HG03045 (cell line): ENCODE results near the gene KLK11.

Experiments used
- ATAC-seq: cut with Tn5 transposase; IDR thresholded peaks from one replicate; pipeline ENCODE4 v1.9.1; 2021; ENCODE audit warnings: mild to moderate bottlenecking, moderate library complexity; ENCODE audit not compliant: unreplicated experiment

KLK11 gene

DNA sequence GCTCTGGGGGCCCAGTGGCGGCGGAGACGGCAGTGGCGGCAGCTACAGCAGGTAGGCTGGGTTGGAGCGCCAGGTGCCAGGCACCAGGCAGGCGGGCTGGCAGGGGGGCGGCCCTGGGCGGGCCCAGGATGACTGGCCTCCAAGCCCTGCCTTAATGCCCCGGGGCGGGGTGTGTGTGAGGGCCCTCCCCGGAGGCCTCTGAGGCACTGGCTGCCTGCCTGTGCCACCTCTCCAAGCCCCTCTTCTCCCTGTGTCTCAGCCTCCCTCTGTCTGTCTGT, at the start of gene KLK11:
TSS of gene KLK11 (minus strand) at position 63 of the 278 bp plus-strand sequence. CDS start 985 bp downstream, outside the sequence.
- ATAC-seq: no peak

DNA sequence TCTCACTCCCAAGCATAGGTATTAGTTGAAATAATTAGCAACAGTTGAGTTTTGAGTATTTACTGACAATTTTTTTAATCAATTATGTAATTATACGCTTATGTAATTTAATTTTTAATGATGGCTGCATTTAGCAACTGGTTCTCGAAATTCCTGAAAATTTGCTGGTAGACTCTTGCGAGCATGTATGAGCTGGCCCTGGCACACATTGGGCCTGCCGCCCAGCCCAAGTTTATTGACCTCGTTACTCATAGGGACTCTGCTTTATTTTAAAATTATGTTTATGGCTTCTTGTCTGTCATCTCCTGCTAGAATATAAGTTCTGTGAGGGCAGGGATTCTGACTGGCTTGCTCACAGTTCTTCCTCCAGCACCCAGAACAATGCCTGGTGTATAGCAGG, 49.6 kb upstream of the KLK11 start:
- ATAC-seq: no peak

GRCh38 chr19:51071095-51071405, 44.6 kb upstream of the KLK11 start:
- no peak for ATAC-seq

GRCh38 chr19:51070334-51071094, 44.1 kb upstream of the KLK11 start:
- no peak for ATAC-seq

GRCh38 chr19:51066393-51067186, 40.2 kb upstream of the KLK11 start:
- ATAC-seq: no peak

DNA sequence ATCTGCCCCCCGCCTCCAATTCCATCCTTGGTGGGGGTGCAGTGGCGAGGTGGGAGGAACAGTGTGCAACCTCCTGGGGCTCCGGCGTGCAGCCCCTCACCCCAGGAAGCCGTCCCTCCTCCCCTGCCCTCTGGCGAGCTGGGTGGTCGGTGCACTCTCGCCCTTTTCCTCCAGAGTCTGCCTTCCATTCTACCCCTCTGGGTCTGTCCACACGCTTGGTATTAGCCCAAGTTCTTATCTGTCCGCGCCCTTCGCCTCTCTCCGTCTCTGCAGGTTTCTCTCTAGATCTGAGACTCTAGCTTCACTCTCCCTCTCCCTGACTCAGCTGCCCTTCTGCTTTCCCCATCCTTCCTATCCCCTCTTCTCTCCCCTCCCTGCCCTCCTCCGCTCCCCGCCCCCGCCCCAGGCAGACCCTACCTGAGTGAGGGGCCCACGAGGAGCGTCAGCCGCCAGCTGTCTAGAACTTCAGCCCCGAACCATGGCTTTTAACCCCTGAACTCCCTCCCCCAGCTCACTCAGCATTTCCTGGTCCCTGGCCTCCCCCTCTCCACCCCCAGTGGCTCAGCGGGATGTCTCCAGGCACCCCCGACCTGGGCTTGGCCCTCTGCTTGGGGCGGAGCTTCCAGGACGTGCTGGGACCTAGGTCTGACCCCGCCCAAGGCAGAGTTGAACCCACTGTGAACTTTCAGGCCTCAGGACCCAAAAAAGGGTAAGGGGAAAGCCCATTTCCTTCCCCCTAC, 39.0 kb upstream of the KLK11 start:
- ATAC-seq: no peak

DNA sequence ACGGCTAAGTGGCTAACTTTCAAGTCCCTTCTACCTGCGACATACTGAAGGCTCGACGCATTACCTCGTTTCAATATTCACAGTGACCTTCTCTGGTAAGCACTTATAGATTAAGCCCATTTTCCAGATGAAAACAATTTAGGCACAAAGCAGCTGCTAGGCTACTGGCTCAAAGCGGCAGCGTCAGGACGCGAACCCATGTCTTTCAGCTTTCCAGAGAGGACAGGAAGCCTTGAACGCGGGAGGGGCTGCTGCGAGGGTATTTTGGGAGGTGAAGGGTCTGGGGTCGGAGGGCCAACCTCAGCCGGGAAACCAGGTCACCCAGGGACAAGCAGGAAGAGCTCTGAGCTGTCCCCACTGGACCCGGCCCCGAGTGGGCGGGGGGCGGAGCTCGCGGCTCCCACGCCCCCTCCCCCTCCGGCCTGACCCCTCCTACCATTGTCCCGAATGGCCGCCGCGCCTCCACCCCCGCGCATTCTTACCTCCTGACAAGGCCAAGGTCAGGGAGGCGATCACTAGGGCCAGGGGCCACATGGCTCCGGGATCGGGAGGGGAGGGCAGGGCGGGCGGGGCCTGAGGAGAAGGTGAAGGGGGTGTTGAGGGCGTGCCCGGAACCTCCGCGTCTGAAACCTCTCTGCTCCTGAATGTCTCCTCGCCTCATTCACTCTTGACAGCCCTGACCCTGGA, 38.3 kb upstream of the KLK11 start, which contains the start of gene KLK13:
TSS of gene KLK13 (minus strand) at position 559 of the 687 bp plus-strand sequence. CDS start at position 534, 25 bp downstream.
- ATAC-seq: no peak

GRCh38 chr19:51063664-51064063, 37.2 kb upstream of the KLK11 start:
- ATAC-seq: no peak

- ATAC-seq: no peak
These were observed 34.6 kb upstream of the KLK11 start for GRCh38 chr19:51060973-51061372.

DNA sequence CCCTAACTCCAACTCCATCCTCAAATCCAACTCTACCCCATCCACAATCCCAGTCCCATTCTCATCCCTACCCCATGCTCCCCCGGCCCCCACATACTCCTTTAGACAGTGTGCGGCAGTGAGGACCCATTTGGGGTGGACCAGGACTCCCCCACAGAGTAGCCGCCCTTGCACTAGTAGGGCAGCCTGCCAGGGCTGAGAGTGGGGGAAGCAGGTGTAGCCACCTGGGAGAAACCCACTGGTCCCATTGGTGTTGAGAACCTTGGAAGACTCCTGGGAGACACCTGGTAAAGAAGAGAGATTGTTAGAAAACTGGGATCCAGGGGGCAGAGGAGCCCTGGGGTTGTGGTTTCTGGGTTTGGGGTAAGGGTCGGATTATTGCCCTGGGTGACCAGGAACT, 33.9 kb upstream of the KLK11 start:
- ATAC-seq: no peak

DNA sequence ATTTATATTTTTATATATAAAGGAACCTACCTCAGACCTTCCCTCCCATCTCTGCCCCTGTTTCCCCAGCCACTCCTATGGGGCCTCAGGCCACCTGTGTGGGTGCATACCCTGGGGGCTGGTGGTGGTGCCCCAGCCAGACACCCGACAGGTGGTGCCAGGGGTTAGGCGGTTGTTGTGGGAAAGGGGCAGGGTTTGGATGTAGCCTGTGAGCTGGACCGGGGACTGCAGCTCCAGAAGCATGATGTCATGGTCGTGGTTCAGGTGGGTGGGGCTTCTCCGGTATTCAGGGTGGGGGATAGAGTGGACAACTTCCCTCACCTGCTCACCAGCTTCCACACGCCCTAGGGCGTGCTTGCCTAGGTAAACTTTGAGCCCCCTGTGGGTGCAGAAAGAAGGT, 33.3 kb upstream of the KLK11 start:
- ATAC-seq: no peak

- no peak for ATAC-seq
These were observed 29.4 kb upstream of the KLK11 start for GRCh38 chr19:51055866-51056265.

DNA sequence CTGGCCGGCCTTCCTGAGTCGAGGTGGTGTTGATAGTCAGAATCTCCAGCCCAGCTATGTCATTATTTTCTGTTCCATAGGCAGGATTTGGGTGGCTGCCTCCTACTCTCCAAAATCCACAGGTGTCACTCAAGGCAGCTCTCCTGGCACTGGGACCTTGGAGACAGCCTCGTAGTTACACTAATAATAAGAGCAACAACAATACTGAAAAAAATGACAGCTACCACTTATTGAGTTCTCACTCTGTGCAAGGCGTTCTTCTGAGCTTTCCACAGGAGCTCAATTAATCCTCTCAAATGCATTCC, 20.6 kb upstream of the KLK11 start:
- ATAC-seq: no peak

DNA sequence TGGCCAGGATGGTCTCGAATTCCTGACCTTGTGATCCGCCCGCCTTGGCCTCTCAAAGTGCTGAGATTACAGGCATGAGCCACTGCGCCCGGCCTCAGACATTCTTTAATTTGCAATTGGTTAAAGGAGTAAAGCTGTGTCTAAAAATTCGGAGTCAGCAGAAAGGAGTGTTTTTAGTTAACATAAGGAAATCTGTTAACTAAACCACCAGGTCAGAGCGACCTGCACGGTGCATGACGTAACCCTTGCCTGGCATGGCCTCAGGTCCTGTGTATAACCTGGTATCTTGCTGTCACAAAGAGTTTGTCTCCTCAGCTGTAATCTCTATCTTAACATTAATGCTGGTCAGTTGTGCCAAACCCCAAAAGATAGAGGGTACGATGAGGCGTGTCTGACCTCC, 17.9 kb upstream of the KLK11 start:
- no peak for ATAC-seq

GRCh38 chr19:51043497-51043896, 17.1 kb upstream of the KLK11 start:
- no peak for ATAC-seq

DNA sequence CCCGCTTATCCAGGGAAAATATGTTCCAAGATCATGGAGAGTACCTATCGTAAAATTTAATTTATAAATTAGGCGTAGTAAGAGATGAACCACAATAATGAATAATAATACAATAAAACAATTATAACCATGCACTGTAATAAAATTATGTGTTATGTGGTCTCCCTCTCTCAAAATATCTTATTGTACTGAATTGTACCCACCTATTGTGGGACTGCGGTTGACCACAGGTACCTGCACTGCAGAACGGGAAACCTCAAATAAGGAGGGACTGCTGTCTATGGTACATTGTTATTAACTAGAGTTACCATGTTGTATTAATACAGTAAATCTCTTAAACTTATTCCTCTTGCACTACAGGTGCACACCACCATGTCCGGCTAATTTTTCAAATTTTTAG, 13.7 kb upstream of the KLK11 start:
- no peak for ATAC-seq

- ATAC-seq: no peak
These were observed 10.1 kb upstream of the KLK11 start for GRCh38 chr19:51036519-51036918.

DNA sequence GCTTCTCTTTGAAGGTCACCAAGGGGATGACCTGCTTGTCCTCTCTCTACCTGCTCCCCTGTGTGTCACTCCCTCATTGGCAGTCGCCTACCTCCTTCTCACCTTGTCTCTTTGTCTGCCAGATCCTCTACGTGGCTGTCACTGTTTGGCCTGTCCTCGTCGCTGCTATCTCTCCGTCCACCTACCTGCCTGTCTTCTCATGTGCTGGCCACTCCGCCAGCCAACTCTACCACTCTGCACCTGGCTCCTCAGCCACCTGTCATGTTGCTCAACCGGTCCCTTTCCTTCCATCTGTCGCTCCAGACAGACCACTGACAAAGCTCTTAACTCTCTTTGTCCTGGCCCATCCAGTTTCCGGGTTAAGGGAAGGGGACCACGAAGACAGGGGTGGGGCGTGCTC, 8.3 kb upstream of the KLK11 start, which contains the start of gene KLK12:
TSS of gene KLK12 (minus strand) at position 299 of the 400 bp plus-strand sequence. CDS start 381 bp downstream, outside the sequence.
- no peak for ATAC-seq

- ATAC-seq: no peak
These were observed 5.4 kb upstream of the KLK11 start for GRCh38 chr19:51031880-51032225.

GRCh38 chr19:51031220-51031879, 4.9 kb upstream of the KLK11 start:
- no peak for ATAC-seq

- no peak for ATAC-seq
These were observed 4.2 kb upstream of the KLK11 start for GRCh38 chr19:51030631-51031030.
